Measurements from ENCODE around the gene CCDC159. TPM values are rescaled to one million over a fixed set of nuclear protein-coding genes. Genes with fewer than 3 reads are reported as not detected.

Gene CCDC159
- total and polyA plus RNA-seq, 5 donors = 16.7 to 34.2 (median 25.5) TPM

- H3K4me3 ChIP-seq (ENCODE audit: low read length) = no peak overlapping the region
- DNase-seq (peak in 1 of 3 donors; percentile 58), ATAC-seq (no peak)
- 80% methylated on average over 11 of the region's 11 CpGs for WGBS
- H3K9me3 ChIP-seq (ENCODE audit: control insufficient read depth, low read length) = no peaks in the 10 kb centered on the region
- no peak overlapping the region for H3K27ac ChIP-seq (ENCODE audit: low read length)
- intact Hi-C loops (cut with DNase I) = no loop called here
- H3K4me1 ChIP-seq (ENCODE audit: control insufficient read depth, insufficient read depth, low read length) = peaks cover 10% of the 10 kb centered on the region
- no peaks in the 10 kb centered on the region for H3K27me3 ChIP-seq (ENCODE audit: control insufficient read depth, insufficient read depth)
These were observed 10.6 kb downstream of the CCDC159 start for GRCh38 chr19:11356676-11357550.

GRCh38 chr19:11359421-11359820 is 13.1 kb downstream of the CCDC159 start:
- Histone ChIP-seq H3K4me1 (ENCODE audit: control insufficient read depth, insufficient read depth, low read length) (peaks cover 10% of the 10 kb centered on the region), H3K4me3 (ENCODE audit: low read length) (no peak overlapping the region), H3K27me3 (ENCODE audit: control insufficient read depth, insufficient read depth) (no peaks in the 10 kb centered on the region), H3K9me3 (ENCODE audit: control insufficient read depth, low read length) (no peaks in the 10 kb centered on the region), H3K27ac (ENCODE audit: low read length) (no peak overlapping the region)
- ATAC-seq (no peak), DNase-seq (peak in 1 of 3 donors; percentile 47)
- WGBS = 89% methylated on average over 11 of the region's 11 CpGs
- intact Hi-C loops (cut with DNase I) = no loop called here

- Histone ChIP-seq H3K4me3 (ENCODE audit: low read length) (no peak overlapping the region), H3K27me3 (ENCODE audit: control insufficient read depth, insufficient read depth) (no peaks in the 10 kb centered on the region), H3K27ac (ENCODE audit: low read length) (no peak overlapping the region), H3K4me1 (ENCODE audit: control insufficient read depth, insufficient read depth, low read length) (peaks cover 4% of the 10 kb centered on the region), H3K9me3 (ENCODE audit: control insufficient read depth, low read length) (no peaks in the 10 kb centered on the region)
- peak; percentile 59 to 78 (median 73) for DNase-seq
- WGBS = 59% methylated on average over 43 of the region's 43 CpGs
- ATAC-seq = peak; percentile 41 to 47
- intact Hi-C loops (cut with DNase I) = no loop called here
These were observed 14.9 kb downstream of the CCDC159 start for GRCh38 chr19:11361037-11361770.

DNA sequence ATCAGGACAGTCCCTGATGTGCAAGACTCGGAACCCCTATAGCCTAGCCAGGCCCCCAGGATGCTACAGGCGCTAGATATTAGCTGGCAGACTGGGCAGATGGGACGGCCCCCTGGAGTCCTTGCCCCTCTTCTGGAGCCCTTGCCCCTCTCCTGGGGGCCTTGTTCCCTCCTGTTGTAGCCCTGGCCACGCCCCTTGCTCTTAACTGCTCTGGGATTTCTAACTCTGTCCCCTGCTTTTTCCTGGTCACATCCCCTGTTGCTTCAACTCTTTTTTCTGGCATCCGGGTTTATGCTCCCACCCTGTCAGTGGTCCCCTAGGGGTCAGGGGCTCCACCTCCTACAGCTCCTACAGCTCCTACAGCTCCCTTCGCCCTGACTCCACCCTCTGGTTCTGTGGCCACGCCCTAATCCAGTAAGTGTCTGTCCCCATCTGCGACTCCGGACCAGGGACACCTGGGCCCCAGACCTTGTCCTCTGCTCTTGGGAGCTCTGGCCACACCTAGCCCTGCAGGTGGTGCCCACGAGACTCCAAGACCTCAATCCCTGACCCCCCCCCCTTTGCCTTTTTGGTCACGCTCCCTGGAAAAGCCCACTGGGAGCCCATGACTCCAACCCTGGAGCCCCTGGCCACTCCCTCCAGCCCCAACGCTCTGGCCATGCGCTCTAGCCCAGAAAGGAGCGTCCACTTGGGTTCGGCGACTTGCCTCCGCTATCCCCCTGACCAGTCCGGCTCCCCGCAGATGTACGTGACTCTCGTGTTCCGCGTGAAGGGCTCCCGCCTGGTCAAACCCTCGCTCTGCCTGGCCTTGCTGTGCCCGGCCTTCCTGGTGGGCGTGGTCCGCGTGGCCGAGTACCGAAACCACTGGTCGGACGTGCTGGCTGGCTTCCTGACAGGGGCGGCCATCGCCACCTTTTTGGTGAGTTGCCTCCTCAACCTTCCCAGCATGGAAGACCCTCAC is 15.7 kb downstream of the CCDC159 start:
- ATAC-seq (no peak), DNase-seq (peak in 1 of 3 donors; percentile 53)
- no peak overlapping the region for H3K27ac ChIP-seq (ENCODE audit: low read length)
- no peaks in the 10 kb centered on the region for H3K4me1 ChIP-seq (ENCODE audit: control insufficient read depth, insufficient read depth, low read length)
- WGBS = 80% methylated on average over 35 of the region's 35 CpGs
- no peaks in the 10 kb centered on the region for H3K9me3 ChIP-seq (ENCODE audit: control insufficient read depth, low read length)
- H3K27me3 ChIP-seq (ENCODE audit: control insufficient read depth, insufficient read depth) = no peaks in the 10 kb centered on the region
- no peak overlapping the region for H3K4me3 ChIP-seq (ENCODE audit: low read length)
- intact Hi-C loops (cut with DNase I) = no loop called here

DNA sequence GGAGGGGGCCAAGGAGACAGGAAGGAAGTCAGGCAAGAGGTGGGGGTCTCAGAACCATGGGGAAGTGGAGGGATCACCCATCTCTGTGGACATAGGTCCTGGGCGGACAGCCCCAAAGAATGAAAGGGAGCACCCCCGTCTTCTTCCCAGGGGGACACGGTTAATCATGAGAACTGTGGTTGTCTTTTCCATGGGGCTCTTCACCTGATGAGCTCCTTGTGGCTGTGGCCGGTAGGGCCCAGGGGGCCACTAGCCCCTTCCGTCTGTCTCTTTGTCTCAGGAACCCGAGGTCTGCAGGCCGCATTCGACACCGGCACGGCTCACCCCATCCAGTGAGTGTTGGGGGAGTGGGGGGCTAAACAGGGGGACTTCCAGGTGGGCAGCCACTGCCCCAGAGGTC is 17.6 kb downstream of the CCDC159 start:
- 90% methylated on average over 10 of the region's 10 CpGs for WGBS
- DNase-seq = peak in 1 of 3 donors; percentile 16
- Histone ChIP-seq H3K27ac (ENCODE audit: low read length) (no peak overlapping the region), H3K27me3 (ENCODE audit: control insufficient read depth, insufficient read depth) (no peaks in the 10 kb centered on the region), H3K9me3 (ENCODE audit: control insufficient read depth, low read length) (no peaks in the 10 kb centered on the region), H3K4me1 (ENCODE audit: control insufficient read depth, insufficient read depth, low read length) (no peaks in the 10 kb centered on the region), H3K4me3 (ENCODE audit: low read length) (no peak overlapping the region)
- intact Hi-C loops (cut with DNase I) = no loop called here
- no peak for ATAC-seq

DNA sequence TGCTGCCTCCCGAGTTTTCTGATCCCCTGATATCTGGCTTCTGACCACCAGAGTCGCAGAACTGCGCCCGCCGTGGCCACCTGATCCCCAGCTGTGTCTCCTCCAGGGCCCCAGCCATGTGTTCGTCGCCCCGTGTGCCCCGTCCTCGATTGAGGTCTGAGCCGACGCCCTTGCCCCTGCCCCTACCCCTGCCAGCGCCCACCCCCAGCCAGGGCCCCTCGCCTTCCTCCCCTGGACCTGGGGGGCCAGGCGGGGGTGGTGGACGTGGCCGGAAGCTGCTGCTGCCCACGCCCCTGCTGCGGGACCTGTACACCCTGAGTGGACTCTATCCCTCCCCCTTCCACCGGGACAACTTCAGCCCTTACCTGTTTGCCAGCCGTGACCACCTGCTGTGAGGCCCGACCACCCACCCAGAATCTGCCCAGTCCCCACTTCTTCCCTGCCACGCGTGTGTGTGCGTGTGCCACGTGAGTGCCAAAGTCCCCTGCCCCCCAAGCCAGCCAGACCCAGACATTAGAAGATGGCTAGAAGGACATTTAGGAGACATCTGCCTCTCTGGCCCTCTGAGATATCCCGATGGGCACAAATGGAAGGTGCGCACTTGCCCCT is 18.1 kb downstream of the CCDC159 start:
- H3K4me3 ChIP-seq (ENCODE audit: low read length) = no peak overlapping the region
- WGBS = 93% methylated on average over 28 of the region's 28 CpGs
- intact Hi-C loops (cut with DNase I) = no loop called here
- no peaks in the 10 kb centered on the region for H3K4me1 ChIP-seq (ENCODE audit: control insufficient read depth, insufficient read depth, low read length)
- ATAC-seq (peak in 1 of 2 donors; percentile 8), DNase-seq (peak in 1 of 3 donors; percentile 49)
- H3K27ac ChIP-seq (ENCODE audit: low read length) = no peak overlapping the region
- H3K9me3 ChIP-seq (ENCODE audit: control insufficient read depth, low read length) = no peaks in the 10 kb centered on the region
- no peaks in the 10 kb centered on the region for H3K27me3 ChIP-seq (ENCODE audit: control insufficient read depth, insufficient read depth)

- Histone ChIP-seq H3K4me3 (ENCODE audit: low read length) (no peak overlapping the region), H3K27me3 (ENCODE audit: control insufficient read depth, insufficient read depth) (no peaks in the 10 kb centered on the region), H3K4me1 (ENCODE audit: control insufficient read depth, insufficient read depth, low read length) (no peaks in the 10 kb centered on the region), H3K27ac (ENCODE audit: low read length) (no peak overlapping the region), H3K9me3 (ENCODE audit: control insufficient read depth, low read length) (no peaks in the 10 kb centered on the region)
- 65% methylated on average over 5 of the region's 5 CpGs for whole genome bisulfite sequencing
- ATAC-seq (no peak), DNase-seq (peak in 1 of 3 donors; percentile 49)
- intact Hi-C loops (cut with DNase I) = no loop called here
These were observed 18.6 kb downstream of the CCDC159 start for GRCh38 chr19:11364935-11365334.

DNA sequence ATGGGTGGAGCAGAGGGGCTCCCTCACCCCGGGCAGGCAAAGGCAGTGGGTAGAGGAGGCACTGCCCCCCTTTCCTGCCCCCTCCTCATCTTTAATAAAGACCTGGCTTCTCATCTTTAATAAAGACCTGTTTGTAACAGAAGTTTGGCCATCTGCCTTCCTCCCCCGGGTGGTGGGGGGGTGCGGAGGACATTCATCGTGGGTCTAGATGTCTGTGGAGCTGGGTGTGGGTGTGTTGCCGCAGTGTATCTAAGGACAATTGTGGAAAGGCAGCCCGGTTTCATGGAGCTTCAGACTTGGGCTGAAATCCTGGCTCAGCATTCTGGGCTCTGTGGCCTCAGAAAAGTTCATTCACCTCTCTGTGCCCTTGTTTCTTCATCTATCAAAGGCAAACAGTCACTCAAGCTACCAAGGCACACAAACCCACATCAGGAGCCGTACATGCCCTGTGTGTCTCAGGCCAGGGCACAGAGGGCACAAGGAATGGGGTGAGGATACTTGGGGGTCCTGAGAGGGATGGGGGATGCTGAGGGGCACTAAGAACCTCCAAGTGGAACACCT is 19.3 kb downstream of the CCDC159 start:
- WGBS = 60% methylated on average over 7 of the region's 7 CpGs
- Histone ChIP-seq H3K4me3 (ENCODE audit: low read length) (no peak overlapping the region), H3K4me1 (ENCODE audit: control insufficient read depth, insufficient read depth, low read length) (no peaks in the 10 kb centered on the region), H3K27me3 (ENCODE audit: control insufficient read depth, insufficient read depth) (no peaks in the 10 kb centered on the region), H3K27ac (ENCODE audit: low read length) (no peak overlapping the region), H3K9me3 (ENCODE audit: control insufficient read depth, low read length) (no peaks in the 10 kb centered on the region)
- peak in 1 of 3 donors; percentile 24 for DNase-seq
- intact Hi-C loops (cut with DNase I) = no loop called here
- ATAC-seq = no peak

GRCh38 chr19:11367528-11367927 is 21.2 kb downstream of the CCDC159 start:
- no peak for DNase-seq
- intact Hi-C loops (cut with DNase I) = no loop called here

DNA sequence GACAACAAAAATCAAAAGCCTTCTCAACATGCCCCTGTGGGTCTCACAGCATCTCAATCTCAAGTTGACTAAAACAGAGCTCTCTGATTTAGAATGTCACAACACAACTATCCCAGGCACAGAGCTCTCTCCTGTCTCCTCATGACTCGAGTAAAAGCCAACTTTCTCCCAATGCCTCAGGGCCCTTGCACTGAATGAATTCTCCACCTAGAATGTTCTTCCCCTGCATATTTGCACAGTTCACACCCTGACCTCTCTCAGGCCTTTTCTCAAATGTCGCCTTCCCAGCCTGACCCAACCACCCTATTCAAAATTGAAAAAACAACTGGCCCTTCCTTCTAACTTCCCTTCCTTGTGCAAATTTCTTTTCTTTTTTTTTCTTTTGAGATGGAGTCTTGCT is 24.4 kb downstream of the CCDC159 start:
- intact Hi-C loops (cut with DNase I) = no loop called here
- 91% methylated on average over 2 of the region's 2 CpGs for WGBS
- ATAC-seq (no peak), DNase-seq (no peak)
- Histone ChIP-seq H3K4me3 (ENCODE audit: low read length) (no peak overlapping the region), H3K27me3 (ENCODE audit: control insufficient read depth, insufficient read depth) (no peaks in the 10 kb centered on the region), H3K9me3 (ENCODE audit: control insufficient read depth, low read length) (no peaks in the 10 kb centered on the region), H3K4me1 (ENCODE audit: control insufficient read depth, insufficient read depth, low read length) (peaks cover 7% of the 10 kb centered on the region), H3K27ac (ENCODE audit: low read length) (no peak overlapping the region)

More at GRCh38 chr19:11367528-11367927, 21.2 kb downstream of the CCDC159 start:
- H3K9me3 ChIP-seq (ENCODE audit: control insufficient read depth, low read length) = no peaks in the 10 kb centered on the region
- no peaks in the 10 kb centered on the region for H3K4me1 ChIP-seq (ENCODE audit: control insufficient read depth, insufficient read depth, low read length)
- 87% methylated on average over 2 of the region's 2 CpGs for WGBS
- ATAC-seq = no peak
- H3K27ac ChIP-seq (ENCODE audit: low read length) = no peak overlapping the region
- H3K27me3 ChIP-seq (ENCODE audit: control insufficient read depth, insufficient read depth) = no peaks in the 10 kb centered on the region
- no peak overlapping the region for H3K4me3 ChIP-seq (ENCODE audit: low read length)
